ENCODE results near the gene TEDC1.

TEDC1 gene

DNA sequence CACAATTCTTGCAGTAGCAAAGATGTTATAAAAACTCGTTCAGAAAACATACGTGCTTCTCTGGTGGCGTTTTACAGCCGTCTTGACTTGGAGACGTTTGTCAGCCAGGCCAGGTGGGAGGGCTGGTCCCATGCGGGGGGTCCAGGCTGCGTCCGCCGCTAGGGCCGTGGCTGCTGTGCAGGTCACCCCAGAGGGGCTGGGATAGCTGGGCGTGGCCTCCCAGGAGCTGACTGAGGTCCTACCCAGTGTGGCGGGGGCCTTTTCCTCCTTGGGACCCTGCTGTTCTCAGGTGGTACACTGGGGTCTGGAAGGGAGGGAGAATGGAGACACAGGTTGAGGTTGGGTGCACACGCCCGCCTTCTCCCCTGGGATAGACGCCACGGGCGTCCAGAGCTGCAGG is 46.2 kb upstream of the TEDC1 start:
- Histone ChIP-seq H3K9me2 (replicated peaks; ENCODE audit: insufficient read depth, low read length) (no peaks in the 10 kb centered on the region), H3K27ac (ENCODE audit: low read length) (no peak overlapping the region), H2AFZ (ENCODE audit: low read length) (no peak overlapping the region), H3K9me3 (replicated peaks; ENCODE audit: insufficient read depth, low read length) (no peaks in the 10 kb centered on the region), H3K4me2 (ENCODE audit: low read depth, low read length) (no peak overlapping the region), H3K9ac (ENCODE audit: low read length) (no peak overlapping the region), H3K36me3 (replicated peaks; ENCODE audit: insufficient read depth, low read length) (no peaks in the 10 kb centered on the region), H3K4me3 (ENCODE audit: low read length) (no peak overlapping the region), H3K79me2 (ENCODE audit: low read length) (no peaks in the 10 kb centered on the region), H3K4me1 (ENCODE audit: low read length) (no peaks in the 10 kb centered on the region), H4K20me1 (ENCODE audit: insufficient read depth, low read length) (no peaks in the 10 kb centered on the region), H3K27me3 (replicated peaks; ENCODE audit: insufficient read depth, low read length) (no peaks in the 10 kb centered on the region), H3F3A (ENCODE audit: insufficient read depth, low read length) (no peaks in the 10 kb centered on the region)
- no peak for TF ChIP-seq EZH2phosphoT487 (IDR thresholded peaks at IDR 0.05; ENCODE audit: low read length)
- TF ChIP-seq, protein P1, sequence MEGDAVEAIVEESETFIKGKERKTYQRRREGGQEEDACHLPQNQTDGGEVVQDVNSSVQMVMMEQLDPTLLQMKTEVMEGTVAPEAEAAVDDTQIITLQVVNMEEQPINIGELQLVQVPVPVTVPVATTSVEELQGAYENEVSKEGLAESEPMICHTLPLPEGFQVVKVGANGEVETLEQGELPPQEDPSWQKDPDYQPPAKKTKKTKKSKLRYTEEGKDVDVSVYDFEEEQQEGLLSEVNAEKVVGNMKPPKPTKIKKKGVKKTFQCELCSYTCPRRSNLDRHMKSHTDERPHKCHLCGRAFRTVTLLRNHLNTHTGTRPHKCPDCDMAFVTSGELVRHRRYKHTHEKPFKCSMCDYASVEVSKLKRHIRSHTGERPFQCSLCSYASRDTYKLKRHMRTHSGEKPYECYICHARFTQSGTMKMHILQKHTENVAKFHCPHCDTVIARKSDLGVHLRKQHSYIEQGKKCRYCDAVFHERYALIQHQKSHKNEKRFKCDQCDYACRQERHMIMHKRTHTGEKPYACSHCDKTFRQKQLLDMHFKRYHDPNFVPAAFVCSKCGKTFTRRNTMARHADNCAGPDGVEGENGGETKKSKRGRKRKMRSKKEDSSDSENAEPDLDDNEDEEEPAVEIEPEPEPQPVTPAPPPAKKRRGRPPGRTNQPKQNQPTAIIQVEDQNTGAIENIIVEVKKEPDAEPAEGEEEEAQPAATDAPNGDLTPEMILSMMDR (IDR thresholded peaks at IDR 0.05; ENCODE audit: low read length), result no peak
- no peak for TF ChIP-seq EZH2 (optimal IDR thresholded peaks at IDR 0.05; ENCODE audit: low read depth, low read length)
- no peak for DNase-seq

DNA sequence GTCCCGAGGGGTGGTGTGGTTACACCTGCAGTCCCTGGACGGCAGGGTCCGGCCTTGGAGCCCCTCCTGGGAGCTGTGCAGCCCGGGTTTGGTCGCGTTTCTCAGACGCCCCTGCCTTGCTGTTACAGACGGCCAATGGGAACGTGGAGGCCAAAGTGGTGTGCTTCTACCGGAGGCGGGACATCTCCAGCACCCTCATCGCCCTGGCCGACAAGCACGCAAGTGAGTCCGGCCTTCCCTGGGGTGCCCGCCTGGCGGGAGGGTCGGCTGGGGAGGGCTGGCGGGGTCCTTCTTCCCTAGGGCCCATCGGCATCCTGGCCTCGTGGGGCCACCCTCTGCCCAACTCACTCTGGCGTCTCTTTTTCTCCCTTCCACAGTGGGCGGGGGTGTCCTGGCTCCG is 45.8 kb upstream of the TEDC1 start:
- Histone ChIP-seq H4K20me1 (ENCODE audit: insufficient read depth, low read length) (no peaks in the 10 kb centered on the region), H3K9me3 (replicated peaks; ENCODE audit: insufficient read depth, low read length) (no peaks in the 10 kb centered on the region), H3K4me1 (ENCODE audit: low read length) (no peaks in the 10 kb centered on the region), H3K4me2 (ENCODE audit: low read depth, low read length) (no peak overlapping the region), H3K4me3 (ENCODE audit: low read length) (no peak overlapping the region), H3K36me3 (replicated peaks; ENCODE audit: insufficient read depth, low read length) (no peaks in the 10 kb centered on the region), H2AFZ (ENCODE audit: low read length) (no peak overlapping the region), H3K79me2 (ENCODE audit: low read length) (no peaks in the 10 kb centered on the region), H3K9me2 (replicated peaks; ENCODE audit: insufficient read depth, low read length) (no peaks in the 10 kb centered on the region), H3K27ac (ENCODE audit: low read length) (no peak overlapping the region), H3F3A (ENCODE audit: insufficient read depth, low read length) (no peaks in the 10 kb centered on the region), H3K27me3 (replicated peaks; ENCODE audit: insufficient read depth, low read length) (no peaks in the 10 kb centered on the region), H3K9ac (ENCODE audit: low read length) (no peak overlapping the region)
- no peak for DNase-seq
- no peak for TF ChIP-seq EZH2 (optimal IDR thresholded peaks at IDR 0.05; ENCODE audit: low read depth, low read length)

DNA sequence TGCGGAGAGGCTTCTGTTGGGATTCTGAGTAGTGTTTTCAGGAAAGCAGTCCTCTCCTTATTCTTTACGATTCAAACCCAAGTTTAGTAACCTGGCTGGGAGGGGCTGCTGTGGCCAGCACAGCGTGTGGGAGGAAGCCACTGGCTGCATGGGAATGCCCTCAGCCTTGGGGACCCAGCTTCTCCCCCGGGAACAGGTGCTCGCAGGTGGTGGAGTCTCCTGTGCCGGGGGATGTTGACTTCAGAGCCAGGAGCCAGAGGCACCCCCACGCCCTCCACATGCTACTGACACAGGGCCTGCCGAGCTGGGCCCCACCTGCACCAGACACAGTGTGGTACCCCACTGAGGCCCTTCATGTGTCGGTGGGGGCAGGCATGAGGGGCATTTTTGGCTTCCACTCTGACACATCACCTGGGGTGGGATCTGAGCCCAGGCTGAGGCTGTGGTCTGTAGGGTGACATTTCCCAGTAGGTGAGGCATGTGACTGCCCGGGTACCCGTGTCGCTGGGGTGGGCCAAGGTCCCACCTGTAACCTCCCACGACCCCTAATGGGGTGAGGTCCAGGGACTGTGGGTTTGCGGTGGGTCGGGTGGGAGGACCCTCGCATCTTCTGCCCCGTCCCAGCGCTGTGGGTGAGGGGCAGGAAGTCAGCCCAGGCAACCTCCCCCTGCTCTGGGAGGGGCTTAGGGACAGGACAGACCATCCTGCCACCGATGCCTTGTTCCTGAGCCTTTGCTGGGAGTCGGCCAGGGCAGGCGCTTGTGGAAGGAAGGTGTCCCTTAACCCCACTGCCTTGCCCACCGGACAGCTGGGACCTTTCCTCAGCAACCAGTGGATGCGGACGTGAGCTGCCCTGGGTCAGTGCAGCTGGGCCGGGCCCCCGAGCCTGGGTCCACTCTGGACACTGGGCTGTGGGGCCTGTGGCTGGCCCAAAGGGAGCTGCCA is 44.9 kb upstream of the TEDC1 start:
- H3F3A ChIP-seq (ENCODE audit: insufficient read depth, low read length), result no peaks in the 10 kb centered on the region
- no peaks in the 10 kb centered on the region for H4K20me1 ChIP-seq (ENCODE audit: insufficient read depth, low read length)
- H3K4me3 ChIP-seq (ENCODE audit: low read length), result no peak overlapping the region
- no peak overlapping the region for H3K4me2 ChIP-seq (ENCODE audit: low read depth, low read length)
- H3K9ac ChIP-seq (ENCODE audit: low read length), result no peak overlapping the region
- H3K27me3 ChIP-seq (replicated peaks; ENCODE audit: insufficient read depth, low read length), result no peaks in the 10 kb centered on the region
- TF ChIP-seq EZH2phosphoT487 (IDR thresholded peaks at IDR 0.05; ENCODE audit: low read length), result no peak
- H2AFZ ChIP-seq (ENCODE audit: low read length), result no peak overlapping the region
- no peaks in the 10 kb centered on the region for H3K79me2 ChIP-seq (ENCODE audit: low read length)
- no peaks in the 10 kb centered on the region for H3K4me1 ChIP-seq (ENCODE audit: low read length)
- DNase-seq, result no peak
- no peaks in the 10 kb centered on the region for H3K9me2 ChIP-seq (replicated peaks; ENCODE audit: insufficient read depth, low read length)
- H3K27ac ChIP-seq (ENCODE audit: low read length), result no peak overlapping the region
- H3K9me3 ChIP-seq (replicated peaks; ENCODE audit: insufficient read depth, low read length), result no peaks in the 10 kb centered on the region
- H3K36me3 ChIP-seq (replicated peaks; ENCODE audit: insufficient read depth, low read length), result no peaks in the 10 kb centered on the region

DNA sequence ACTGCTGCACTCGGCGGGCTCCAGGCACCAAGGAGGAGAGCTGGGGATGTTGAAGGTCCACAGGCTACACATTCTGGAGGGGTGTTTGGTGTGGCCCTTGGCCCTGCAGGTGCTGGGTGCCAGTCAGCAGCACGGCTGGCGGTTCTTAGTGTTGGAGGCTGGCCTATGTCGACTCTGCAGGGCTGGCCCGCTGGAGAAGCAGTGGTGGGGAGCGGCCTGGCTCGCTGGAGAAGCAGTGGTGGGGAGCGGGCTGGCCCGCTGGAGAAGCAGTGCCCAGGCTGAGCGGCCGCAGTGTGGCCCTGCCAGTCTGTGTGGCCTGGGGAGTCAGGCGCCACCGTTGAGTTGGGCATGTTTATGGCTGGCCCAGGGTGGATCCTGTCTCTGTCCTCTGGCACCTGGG is 44.1 kb upstream of the TEDC1 start:
- no peaks in the 10 kb centered on the region for H3K79me2 ChIP-seq (ENCODE audit: low read length)
- no peaks in the 10 kb centered on the region for H3K4me1 ChIP-seq (ENCODE audit: low read length)
- no peak overlapping the region for H2AFZ ChIP-seq (ENCODE audit: low read length)
- no peak overlapping the region for H3K4me3 ChIP-seq (ENCODE audit: low read length)
- TF ChIP-seq, protein P1 (IDR thresholded peaks at IDR 0.05; ENCODE audit: low read length), result no peak
- TF ChIP-seq EZH2phosphoT487 (IDR thresholded peaks at IDR 0.05; ENCODE audit: low read length), result no peak
- TF ChIP-seq EZH2 (optimal IDR thresholded peaks at IDR 0.05; ENCODE audit: low read depth, low read length), result no peak
- no peaks in the 10 kb centered on the region for H3F3A ChIP-seq (ENCODE audit: insufficient read depth, low read length)
- no peaks in the 10 kb centered on the region for H3K27me3 ChIP-seq (replicated peaks; ENCODE audit: insufficient read depth, low read length)
- no peaks in the 10 kb centered on the region for H3K9me2 ChIP-seq (replicated peaks; ENCODE audit: insufficient read depth, low read length)
- H3K9me3 ChIP-seq (replicated peaks; ENCODE audit: insufficient read depth, low read length), result no peaks in the 10 kb centered on the region
- H3K4me2 ChIP-seq (ENCODE audit: low read depth, low read length), result no peak overlapping the region
- no peak overlapping the region for H3K27ac ChIP-seq (ENCODE audit: low read length)
- H4K20me1 ChIP-seq (ENCODE audit: insufficient read depth, low read length), result no peaks in the 10 kb centered on the region
- no peak overlapping the region for H3K9ac ChIP-seq (ENCODE audit: low read length)
- no peak for DNase-seq
- H3K36me3 ChIP-seq (replicated peaks; ENCODE audit: insufficient read depth, low read length), result no peaks in the 10 kb centered on the region
